Liver (tissue), 3 donors: ENCODE data around the gene PPFIBP2.
A peak's percentile ranks its signal among the peaks of the same experiment; 100 is the strongest.

Experiments used
- CTCF ChIP-seq: fragments of 150-350 bp; IDR thresholded peaks from 2 replicates; pipeline ENCODE4 v1.5.1; 2017; ENCODE audit warnings: improper control_type of control experiment, low read depth, low read length; ENCODE audit not compliant: missing input control
- EGR1 ChIP-seq, 2 donors: IDR thresholded peaks; 2 replicates each; pipeline ENCODE4 v1.6.1; 2016 to 2018; ENCODE audit warnings: antibody characterized with exemption in 2 of 2, low read depth in 2 of 2
- FOXA2 ChIP-seq: IDR thresholded peaks from 2 replicates; pipeline ENCODE4 v1.6.1; 2016; ENCODE audit warnings: antibody characterized with exemption
- HNF4A ChIP-seq, 2 donors: conservative IDR thresholded peaks; 2 replicates each; pipeline ENCODE4 v1.6.1; 2016; ENCODE audit warnings: antibody characterized with exemption in 2 of 2, mild to moderate bottlenecking in 2 of 2
- JUND ChIP-seq, 2 donors: IDR thresholded peaks; 2 replicates each; pipeline ENCODE4 v1.6.1; 2016; ENCODE audit warnings: antibody characterized with exemption in 2 of 2
- RAD21 ChIP-seq, 2 donors: IDR thresholded peaks; 2 replicates each; pipeline ENCODE4 v1.6.1; 2016; ENCODE audit warnings: antibody characterized with exemption in 2 of 2, mild to moderate bottlenecking in 2 of 2
- REST ChIP-seq: IDR thresholded peaks from 2 replicates; pipeline ENCODE4 v1.6.1; 2016; ENCODE audit warnings: antibody characterized with exemption, mild to moderate bottlenecking
- TAF1 ChIP-seq: conservative IDR thresholded peaks from 2 replicates; pipeline ENCODE4 v1.6.1; 2016; ENCODE audit warnings: antibody characterized with exemption, mild to moderate bottlenecking
- ZBTB33 ChIP-seq: IDR thresholded peaks from 2 replicates; pipeline ENCODE4 v1.6.1; 2016; ENCODE audit warnings: antibody characterized with exemption
- TF ChIP-seq, protein P1 (sequence below): IDR thresholded peaks from 2 replicates; pipeline ENCODE4 v1.6.1; 2016; ENCODE audit warnings: antibody characterized with exemption
- donor health status: healthy.
- donor health status: healthy.

DNA sequence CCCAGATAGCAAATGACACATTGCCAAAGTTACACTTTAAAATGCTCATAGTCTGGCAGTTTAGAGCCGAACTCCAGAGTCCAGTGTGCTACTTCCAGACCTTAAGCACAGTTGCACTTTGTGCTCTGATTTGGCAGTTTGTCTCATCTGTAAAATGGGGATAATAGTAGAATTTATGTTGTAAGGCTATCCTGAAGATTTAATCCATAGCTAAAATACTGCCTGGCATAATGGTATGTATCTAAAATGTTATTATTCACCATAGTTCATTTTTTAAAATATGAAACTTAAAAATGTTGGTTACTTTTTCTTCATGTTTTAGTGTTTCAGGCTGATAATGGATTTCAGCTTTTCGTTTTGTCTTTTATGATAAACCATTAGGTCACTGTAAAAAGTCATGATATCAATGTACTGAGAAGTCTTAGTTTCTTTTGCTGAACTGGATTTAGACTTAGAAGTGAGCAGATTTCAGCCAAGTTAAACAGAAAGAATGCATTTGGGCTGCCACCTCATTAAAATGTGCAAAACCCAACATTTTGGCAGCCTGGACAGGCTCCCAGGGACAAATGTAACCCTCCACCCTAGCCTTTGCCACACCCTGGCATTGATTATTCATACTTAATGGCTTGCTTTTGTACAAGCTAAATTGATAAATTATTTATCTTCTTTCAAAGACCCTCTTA lies 27.6 kb upstream of the PPFIBP2 start:
- TF ChIP-seq FOXA2 (no peak), CTCF (no peak), TAF1 (no peak), HNF4A (conservative IDR thresholded peaks at IDR 0.05) (peak; percentile 70 to 85), EGR1 (IDR thresholded peaks at IDR 0.05; ENCODE audit: low read depth in 2 of 2) (no peak), REST (no peak), RAD21 (IDR thresholded peaks at IDR 0.05) (no peak), ZBTB33 (no peak), JUND (IDR thresholded peaks at IDR 0.05) (no peak)
- TF ChIP-seq, protein P1, sequence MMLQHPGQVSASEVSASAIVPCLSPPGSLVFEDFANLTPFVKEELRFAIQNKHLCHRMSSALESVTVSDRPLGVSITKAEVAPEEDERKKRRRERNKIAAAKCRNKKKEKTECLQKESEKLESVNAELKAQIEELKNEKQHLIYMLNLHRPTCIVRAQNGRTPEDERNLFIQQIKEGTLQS: no peak
